ENCODE results near the gene COMT. TPM values are rescaled to one million over a fixed set of nuclear protein-coding genes. Genes with fewer than 3 reads are reported as not detected.
A peak's percentile ranks its signal among the peaks of the same experiment; 100 is the strongest.

The COMT gene
- total and polyA plus RNA-seq, 9 donors: 23.1 to 200 (median 161) TPM

DNA sequence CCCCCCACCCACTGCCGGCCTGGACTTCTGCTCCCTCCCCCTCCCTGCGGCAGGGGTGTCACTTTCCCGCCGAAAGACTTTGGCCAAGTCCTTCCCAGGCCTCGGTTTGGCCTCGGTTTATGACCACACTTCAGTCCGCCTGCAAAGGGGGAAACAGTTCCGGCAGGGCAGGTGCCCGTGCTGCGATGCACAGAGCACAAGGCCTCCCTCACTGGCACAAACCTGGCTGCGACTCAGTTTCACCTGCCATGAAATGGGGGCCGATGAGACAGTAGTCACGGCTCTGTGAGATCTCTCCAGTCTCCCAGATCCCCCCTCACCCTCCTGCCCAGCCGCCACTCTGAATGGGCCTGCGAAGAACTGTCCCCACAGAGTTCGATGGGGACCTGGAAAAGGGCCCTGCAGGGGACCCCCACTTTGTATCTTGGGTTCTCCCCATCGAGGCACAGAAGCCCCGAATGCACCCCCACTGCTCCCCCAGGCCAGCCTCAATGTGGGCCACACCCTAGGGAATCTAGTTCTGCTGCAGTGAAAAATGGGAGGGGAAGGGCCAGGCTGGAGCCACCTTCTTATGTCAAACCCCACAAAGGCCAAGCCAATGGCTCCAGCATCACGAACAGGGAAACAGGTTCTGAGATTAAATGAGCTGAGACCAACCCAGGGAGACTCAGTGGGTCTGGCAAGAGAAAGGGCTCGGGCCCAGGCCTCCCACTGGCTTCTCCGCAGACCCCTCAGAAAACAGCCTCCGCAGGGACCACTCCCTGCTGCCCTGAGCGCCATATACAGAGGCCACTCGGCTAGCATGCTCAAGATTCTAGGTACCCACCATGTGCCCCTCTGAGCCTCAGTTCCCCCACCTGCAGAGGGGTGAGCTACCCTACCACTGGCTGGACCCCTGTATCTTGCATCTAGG, 46.1 kb downstream of the COMT start:
- no peak overlapping the region for H3K4me3 ChIP-seq

DNA sequence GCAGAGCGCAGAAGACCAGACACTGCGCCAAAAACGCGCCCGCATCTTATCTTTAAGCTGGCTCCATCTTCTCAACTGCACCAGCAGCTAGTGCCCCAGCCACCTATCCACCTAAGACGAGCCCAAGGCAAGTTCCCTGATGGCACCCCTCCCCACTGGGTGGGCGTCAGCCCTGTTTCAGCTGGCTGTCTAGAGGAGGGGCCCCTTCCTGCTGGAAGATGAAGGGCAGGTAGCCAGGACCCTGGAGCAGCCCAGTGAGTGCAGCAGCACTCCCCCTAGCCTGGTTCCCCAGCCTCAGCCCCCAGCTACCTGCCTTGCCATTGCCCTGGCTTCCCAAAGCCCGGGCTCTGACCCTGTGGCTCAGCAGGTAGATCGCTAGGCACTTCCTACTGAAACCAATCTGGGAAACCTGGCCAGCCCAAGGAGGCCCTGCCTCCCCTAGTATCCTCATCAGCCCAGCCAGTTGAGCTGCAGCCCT, 46.8 kb downstream of the COMT start:
- TF ChIP-seq EP300 (IDR thresholded peaks at IDR 0.05): no peak
- TF ChIP-seq CTCF (IDR thresholded peaks at IDR 0.05): no peak
- no peak for TF ChIP-seq POLR2A (IDR thresholded peaks at IDR 0.05)
- no peak overlapping the region for H3K27ac ChIP-seq
- WGBS, 3 donors: 92 to 94% (median 93%) methylated on average over 9 of the region's 9 CpGs
- no peaks in the 10 kb centered on the region for H3K36me3 ChIP-seq
- no peaks in the 10 kb centered on the region for H3K9me3 ChIP-seq
- peak in 2 of 5 donors; percentile 29 to 45 for DNase-seq
- H3K4me1 ChIP-seq (ENCODE audit: insufficient read depth): no peaks in the 10 kb centered on the region
- no peaks in the 10 kb centered on the region for H3K27me3 ChIP-seq
- no peak overlapping the region for H3K4me3 ChIP-seq
- intact Hi-C loops (cut with DNase I): no loop called here

More for the DNA sequence above, 46.1 kb downstream of the COMT start:
- intact Hi-C loops (cut with DNase I): no loop called here
- no peaks in the 10 kb centered on the region for H3K36me3 ChIP-seq
- whole genome bisulfite sequencing, 3 donors: 60 to 87% (median 64%) methylated on average over 13 to 24 of the region's 24 CpGs
- H3K9me3 ChIP-seq: no peaks in the 10 kb centered on the region
- H3K27me3 ChIP-seq: no peaks in the 10 kb centered on the region
- DNase-seq: peak in 1 of 5 donors; percentile 44
- no peak for TF ChIP-seq EP300 (IDR thresholded peaks at IDR 0.05)
- no peak for TF ChIP-seq CTCF (IDR thresholded peaks at IDR 0.05)
- no peak for TF ChIP-seq POLR2A (IDR thresholded peaks at IDR 0.05)
- no peaks in the 10 kb centered on the region for H3K4me1 ChIP-seq (ENCODE audit: insufficient read depth)
- no peak overlapping the region for H3K27ac ChIP-seq

- intact Hi-C loops (cut with DNase I): no loop called here
- H3K4me3 ChIP-seq: no peak overlapping the region
- WGBS, 3 donors: 78 to 83% (median 81%) methylated on average over 17 to 18 of the region's 18 CpGs
- no peaks in the 10 kb centered on the region for H3K27me3 ChIP-seq
- peak in 2 of 5 donors; percentile 21 to 36 for DNase-seq
- no peak overlapping the region for H3K27ac ChIP-seq
- no peaks in the 10 kb centered on the region for H3K36me3 ChIP-seq
- no peak for TF ChIP-seq CTCF (IDR thresholded peaks at IDR 0.05)
- TF ChIP-seq POLR2A (IDR thresholded peaks at IDR 0.05): no peak
- no peak for TF ChIP-seq EP300 (IDR thresholded peaks at IDR 0.05)
- no peaks in the 10 kb centered on the region for H3K4me1 ChIP-seq (ENCODE audit: insufficient read depth)
- no peaks in the 10 kb centered on the region for H3K9me3 ChIP-seq
Measured at GRCh38 chr22:19988965-19989724, 47.6 kb downstream of the COMT start.

DNA sequence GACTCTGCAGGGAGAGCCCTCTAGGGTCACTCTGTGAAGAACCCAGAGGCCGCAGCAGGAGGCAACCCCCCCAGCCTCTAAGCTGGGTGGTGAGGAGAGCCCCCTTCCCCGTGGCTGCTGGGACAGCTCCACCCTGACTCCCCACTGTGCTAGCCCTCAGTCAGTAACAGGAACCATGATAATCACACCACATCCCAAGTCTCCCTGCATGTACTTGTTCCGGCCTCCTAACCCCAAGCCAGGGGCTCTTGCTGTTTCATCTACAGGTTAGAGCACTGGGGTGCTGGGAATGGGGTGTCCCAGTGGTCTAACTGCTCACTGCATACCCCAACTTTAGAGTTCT, 48.1 kb downstream of the COMT start:
- no peak for DNase-seq
- no peaks in the 10 kb centered on the region for H3K36me3 ChIP-seq
- no peak for TF ChIP-seq EP300 (IDR thresholded peaks at IDR 0.05)
- no peak for TF ChIP-seq CTCF (IDR thresholded peaks at IDR 0.05)
- no peak for TF ChIP-seq POLR2A (IDR thresholded peaks at IDR 0.05)
- no peaks in the 10 kb centered on the region for H3K27me3 ChIP-seq
- H3K27ac ChIP-seq: no peak overlapping the region
- H3K4me3 ChIP-seq: no peak overlapping the region
- 86 to 89% (median 88%) methylated on average over 1 to 3 of the region's 3 CpGs for WGBS, 3 donors
- H3K9me3 ChIP-seq: no peaks in the 10 kb centered on the region
- intact Hi-C loops (cut with DNase I): no loop called here
- no peaks in the 10 kb centered on the region for H3K4me1 ChIP-seq (ENCODE audit: insufficient read depth)

Data from ovary (tissue), 9 donors.